Adrenal gland (tissue), 12 donors: ENCODE results near the gene ATP11A. TPM values are rescaled to one million over a fixed set of nuclear protein-coding genes. Genes with fewer than 3 reads are reported as not detected.

Source experiments
- DNase-seq, 7 donors: peaks; one replicate each; pipeline ENCODE4 v3.0.0-alpha.2; 2019 to 2020
- H3K27ac ChIP-seq, 5 donors: fragments of 200-600 bp; sonication (generic) in 4 of 5; 1 replicate in 3 of 5; 2 replicates in 2 of 5; pipeline versions ENCODE4 v1.5.1 to v1.8.0; 2016 to 2020; ENCODE audit warnings: mild to moderate bottlenecking in 1 of 5
- H3K27me3 ChIP-seq: fragments of 200-600 bp; 2 replicates; pipeline ENCODE4 v1.8.0; 2021
- H3K36me3 ChIP-seq, 2 donors: fragments of 200-600 bp; replicated peaks in 1 of 2; 1 replicate in 1 of 2; 2 replicates in 1 of 2; pipeline versions ENCODE4 v1.5.1 to v1.8.0; 2018 to 2022
- H3K4me1 ChIP-seq, 2 donors: fragments of 200-600 bp; replicated peaks in 1 of 2; 1 replicate in 1 of 2; 2 replicates in 1 of 2; pipeline versions ENCODE4 v1.5.1 to v1.8.0; 2018 to 2021
- H3K4me3 ChIP-seq, 4 donors: fragments of 200-600 bp; sonication (generic) in 3 of 4; one replicate each; pipeline ENCODE4 v1.5.1; 2016 to 2018
- H3K9me3 ChIP-seq, 3 donors: fragments of 200-600 bp; sonication (generic) in 1 of 3; replicated peaks in 1 of 3; 1 replicate in 2 of 3; 2 replicates in 1 of 3; pipeline versions ENCODE4 v1.5.1 to v1.8.0; 2016 to 2021
- POLR2A ChIP-seq, 2 donors: fragments of 450-650 bp; IDR thresholded peaks; one replicate each; pipeline ENCODE4 v1.6.1; 2017; ENCODE audit warnings: antibody characterized with exemption in 2 of 2, mild to moderate bottlenecking in 2 of 2, moderate library complexity in 1 of 2
- WGBS, 4 donors: extraction: QIAGEN DNeasy Blood & Tissue Kit in 2 of 4; methylation state at CpG; one replicate each; pipeline versions ENCODE4 v1.1.5 to v1.1.7; 2013 to 2017; 5-methylcytosine and 5-hydroxymethylcytosine counted together
- intact Hi-C, 2 donors: fragments of 100-400 bp; cut with DNase I; formaldehyde crosslinking; loops; one replicate each; pipeline versions ENCODE4 v1.14.1 to v1.15.0; 2022 to 2023
- polyA plus RNA-seq, 3 donors: library from polyadenylated mRNA; stranded (reverse); fragments of 200-250 nt in 2 of 3; fragments of 350-450 nt in 1 of 3; fragmentation: Illumina TruSeq in 1 of 3; extraction: RNeasy Lipid Tissue Mini Kit (QIAGEN cat#74804) in 1 of 3; gene quantifications; one replicate each; pipeline ENCODE4 v1.2.3, GENCODE V29; 2013 to 2014
- total RNA-seq, 9 donors: library from RNA; depleted of rRNA in 4 of 9; stranded (reverse); fragments of >200 nt in 4 of 9; fragments of 120-200 nt in 1 of 9; fragmentation: NEBNext Ultra II Directional in 1 of 9; extraction: Animal tissue kit (Norgen Biotek cat#: 25700) in 1 of 9; gene quantifications; one replicate each; pipeline versions ENCODE4 v1.1.0 to v1.2.4, GENCODE V29; 2013 to 2023
- TF ChIP-seq, protein P1 (sequence below), 6 experiments: fragments of 450-650 bp in 4 of 6; fragments of 200-600 bp in 2 of 6; sonication (generic) in 1 of 6; IDR thresholded peaks; 1 replicate in 5 of 6; 2 replicates in 1 of 6; pipeline versions ENCODE4 v1.5.1 to v1.8.0; 2016 to 2021; ENCODE audit warnings: antibody characterized with exemption in 6 of 6, mild to moderate bottlenecking in 2 of 6, moderate library complexity in 1 of 6
- donor health status: healthy with polysubstance abuse.
- donor health status: Bipolar disorder and iron deficiency.
- donor health status: DM: yes; HTN: yes; CAD: no.
- donor health status: DM: no; HTN: no; CAD: no.
- donor health status: DM: no; HTN: no; CAD: no.
- donor health status: DM: yes; HTN: yes; CAD: no.

ATP11A gene
- total and polyA plus RNA-seq, 12 donors: 6.0 to 94.1 (median 29.8) TPM

- Histone ChIP-seq H3K9me3 (no peaks in the 10 kb centered on the region), H3K4me3 (no peak overlapping the region), H3K36me3 (no peaks in the 10 kb centered on the region), H3K27ac (no peak overlapping the region), H3K27me3 (no peaks in the 10 kb centered on the region), H3K4me1 (no peaks in the 10 kb centered on the region)
- 83 to 87% (median 86%) methylated on average over 14 to 25 of the region's 25 CpGs for WGBS, 4 donors
- intact Hi-C loops: no loop called here
- TF ChIP-seq, protein P1, sequence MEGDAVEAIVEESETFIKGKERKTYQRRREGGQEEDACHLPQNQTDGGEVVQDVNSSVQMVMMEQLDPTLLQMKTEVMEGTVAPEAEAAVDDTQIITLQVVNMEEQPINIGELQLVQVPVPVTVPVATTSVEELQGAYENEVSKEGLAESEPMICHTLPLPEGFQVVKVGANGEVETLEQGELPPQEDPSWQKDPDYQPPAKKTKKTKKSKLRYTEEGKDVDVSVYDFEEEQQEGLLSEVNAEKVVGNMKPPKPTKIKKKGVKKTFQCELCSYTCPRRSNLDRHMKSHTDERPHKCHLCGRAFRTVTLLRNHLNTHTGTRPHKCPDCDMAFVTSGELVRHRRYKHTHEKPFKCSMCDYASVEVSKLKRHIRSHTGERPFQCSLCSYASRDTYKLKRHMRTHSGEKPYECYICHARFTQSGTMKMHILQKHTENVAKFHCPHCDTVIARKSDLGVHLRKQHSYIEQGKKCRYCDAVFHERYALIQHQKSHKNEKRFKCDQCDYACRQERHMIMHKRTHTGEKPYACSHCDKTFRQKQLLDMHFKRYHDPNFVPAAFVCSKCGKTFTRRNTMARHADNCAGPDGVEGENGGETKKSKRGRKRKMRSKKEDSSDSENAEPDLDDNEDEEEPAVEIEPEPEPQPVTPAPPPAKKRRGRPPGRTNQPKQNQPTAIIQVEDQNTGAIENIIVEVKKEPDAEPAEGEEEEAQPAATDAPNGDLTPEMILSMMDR (IDR thresholded peaks at IDR 0.05): no peak
- TF ChIP-seq POLR2A (IDR thresholded peaks at IDR 0.05): no peak
- no peak for DNase-seq
Measured at GRCh38 chr13:112775791-112776279, 86.0 kb downstream of the ATP11A start.

GRCh38 chr13:112776354-112776753 is 86.5 kb downstream of the ATP11A start:
- no peaks in the 10 kb centered on the region for H3K27me3 ChIP-seq
- intact Hi-C loops: no loop called here
- no peak for DNase-seq
- no peak overlapping the region for H3K27ac ChIP-seq
- no peak overlapping the region for H3K4me3 ChIP-seq
- no peaks in the 10 kb centered on the region for H3K9me3 ChIP-seq
- H3K4me1 ChIP-seq: peaks cover 3% of the 10 kb centered on the region in 2 donors
- no peaks in the 10 kb centered on the region for H3K36me3 ChIP-seq
- 94 to 97% (median 96%) methylated on average over 9 of the region's 9 CpGs for WGBS, 4 donors
- TF ChIP-seq, protein P1 (IDR thresholded peaks at IDR 0.05): no peak
- TF ChIP-seq POLR2A (IDR thresholded peaks at IDR 0.05): no peak

- Histone ChIP-seq H3K27me3 (no peaks in the 10 kb centered on the region), H3K4me1 (peaks cover 5% of the 10 kb centered on the region in 2 donors), H3K9me3 (no peaks in the 10 kb centered on the region), H3K36me3 (no peaks in the 10 kb centered on the region), H3K27ac (no peak overlapping the region), H3K4me3 (no peak overlapping the region)
- TF ChIP-seq, protein P1 (IDR thresholded peaks at IDR 0.05): no peak
- TF ChIP-seq POLR2A (IDR thresholded peaks at IDR 0.05): no peak
- 92 to 95% (median 95%) methylated on average over 8 to 11 of the region's 11 CpGs for WGBS, 4 donors
- no peak for DNase-seq
- intact Hi-C loops: no loop called here
Measured at GRCh38 chr13:112776971-112777370, 87.1 kb downstream of the ATP11A start.

- H3K4me1 ChIP-seq: peaks cover 12 to 13% of the 10 kb centered on the region in 2 donors
- peak in 1 of 7 donors; percentile 47 for DNase-seq
- H3K27me3 ChIP-seq: no peaks in the 10 kb centered on the region
- H3K27ac ChIP-seq: no peak overlapping the region
- 84 to 87% (median 86%) methylated on average over 21 to 27 of the region's 27 CpGs for WGBS, 4 donors
- no peak overlapping the region for H3K4me3 ChIP-seq
- no peak for TF ChIP-seq POLR2A (IDR thresholded peaks at IDR 0.05)
- TF ChIP-seq, protein P1 (IDR thresholded peaks at IDR 0.05): no peak
- intact Hi-C loops: no loop called here
- no peaks in the 10 kb centered on the region for H3K9me3 ChIP-seq
- no peaks in the 10 kb centered on the region for H3K36me3 ChIP-seq
Measured at GRCh38 chr13:112777637-112778406, 88.0 kb downstream of the ATP11A start.
